Upper lobe of right lung (tissue), 1 donor: ENCODE measurements around the gene CAMTA1. TPM values are rescaled to one million over a fixed set of nuclear protein-coding genes. Genes with fewer than 3 reads are reported as not detected.

ENCODE experiments used
- ATAC-seq: fragments of 200-7000 bp; cut with Tn5 transposase; one replicate; pipeline ENCODE4 v1.9.1; 2020; ENCODE audit warnings: mild to moderate bottlenecking, moderate library complexity
- DNase-seq: peaks from one replicate; pipeline ENCODE4 v3.0.0-alpha.2; 2020
- H3K27ac ChIP-seq: fragments of 200-600 bp; one replicate; pipeline ENCODE4 v1.8.0; 2022
- H3K27me3 ChIP-seq: fragments of 200-600 bp; one replicate; pipeline ENCODE4 v1.8.0; 2022; ENCODE audit warnings: mild to moderate bottlenecking
- H3K36me3 ChIP-seq: fragments of 200-600 bp; one replicate; pipeline ENCODE4 v1.8.0; 2022
- H3K4me1 ChIP-seq: fragments of 200-600 bp; one replicate; pipeline ENCODE4 v1.8.0; 2022
- H3K4me3 ChIP-seq: fragments of 200-600 bp; one replicate; pipeline ENCODE4 v1.8.0; 2022; ENCODE audit warnings: mild to moderate bottlenecking
- H3K9me3 ChIP-seq: fragments of 200-600 bp; one replicate; pipeline ENCODE4 v1.8.0; 2022
- intact Hi-C: fragments of 100-400 bp; cut with DNase I; formaldehyde crosslinking; loops from one replicate; pipeline ENCODE4 v1.11.0; 2022
- total RNA-seq: library from RNA; stranded (reverse); fragmentation: NEBNext Ultra II Directional; extraction: Animal tissue kit (Norgen Biotek cat#: 25700); gene quantifications from one replicate; pipeline ENCODE4 v1.2.1, GENCODE V29; 2021
- TF ChIP-seq, protein P1 (sequence below): fragments of 200-600 bp; IDR thresholded peaks from one replicate; pipeline ENCODE4 v1.8.0; 2022; ENCODE audit warnings: antibody characterized with exemption
- donor health status: DM: no; HTN: yes; CAD: no; lungs with severe emphysema.

The CAMTA1 gene
- total RNA-seq, 1 donor from 2014 or later, result 63.4 TPM

DNA sequence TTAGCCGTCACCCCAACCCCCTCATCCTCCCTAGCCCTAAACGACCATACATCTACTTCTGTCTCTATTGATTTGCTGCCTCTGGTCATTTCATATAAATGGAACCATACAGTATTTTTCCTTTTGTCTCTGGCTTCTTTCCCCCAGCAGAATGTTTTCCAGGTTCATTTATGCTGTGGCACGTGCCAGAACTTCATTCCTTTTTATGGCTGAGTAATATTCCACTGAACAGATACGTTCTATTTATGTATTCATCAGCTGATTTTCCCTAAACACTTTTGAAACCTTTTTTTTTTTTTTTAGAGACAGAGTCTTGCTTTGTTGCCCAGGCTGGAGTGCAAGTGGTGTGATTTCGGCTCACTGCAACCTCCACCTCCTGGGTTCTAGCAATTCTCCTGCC is 181.1 kb downstream of the CAMTA1 start:
- Histone ChIP-seq H3K27ac (no peak overlapping the region), H3K4me1 (peaks cover 6% of the 10 kb centered on the region), H3K4me3 (no peak overlapping the region), H3K36me3 (no peaks in the 10 kb centered on the region), H3K27me3 (peaks cover 40% of the 10 kb centered on the region), H3K9me3 (no peaks in the 10 kb centered on the region)
- DNase-seq (no peak), ATAC-seq (no peak)
- intact Hi-C loops, result no loop called here
- TF ChIP-seq, protein P1, sequence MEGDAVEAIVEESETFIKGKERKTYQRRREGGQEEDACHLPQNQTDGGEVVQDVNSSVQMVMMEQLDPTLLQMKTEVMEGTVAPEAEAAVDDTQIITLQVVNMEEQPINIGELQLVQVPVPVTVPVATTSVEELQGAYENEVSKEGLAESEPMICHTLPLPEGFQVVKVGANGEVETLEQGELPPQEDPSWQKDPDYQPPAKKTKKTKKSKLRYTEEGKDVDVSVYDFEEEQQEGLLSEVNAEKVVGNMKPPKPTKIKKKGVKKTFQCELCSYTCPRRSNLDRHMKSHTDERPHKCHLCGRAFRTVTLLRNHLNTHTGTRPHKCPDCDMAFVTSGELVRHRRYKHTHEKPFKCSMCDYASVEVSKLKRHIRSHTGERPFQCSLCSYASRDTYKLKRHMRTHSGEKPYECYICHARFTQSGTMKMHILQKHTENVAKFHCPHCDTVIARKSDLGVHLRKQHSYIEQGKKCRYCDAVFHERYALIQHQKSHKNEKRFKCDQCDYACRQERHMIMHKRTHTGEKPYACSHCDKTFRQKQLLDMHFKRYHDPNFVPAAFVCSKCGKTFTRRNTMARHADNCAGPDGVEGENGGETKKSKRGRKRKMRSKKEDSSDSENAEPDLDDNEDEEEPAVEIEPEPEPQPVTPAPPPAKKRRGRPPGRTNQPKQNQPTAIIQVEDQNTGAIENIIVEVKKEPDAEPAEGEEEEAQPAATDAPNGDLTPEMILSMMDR, result no peak

DNA sequence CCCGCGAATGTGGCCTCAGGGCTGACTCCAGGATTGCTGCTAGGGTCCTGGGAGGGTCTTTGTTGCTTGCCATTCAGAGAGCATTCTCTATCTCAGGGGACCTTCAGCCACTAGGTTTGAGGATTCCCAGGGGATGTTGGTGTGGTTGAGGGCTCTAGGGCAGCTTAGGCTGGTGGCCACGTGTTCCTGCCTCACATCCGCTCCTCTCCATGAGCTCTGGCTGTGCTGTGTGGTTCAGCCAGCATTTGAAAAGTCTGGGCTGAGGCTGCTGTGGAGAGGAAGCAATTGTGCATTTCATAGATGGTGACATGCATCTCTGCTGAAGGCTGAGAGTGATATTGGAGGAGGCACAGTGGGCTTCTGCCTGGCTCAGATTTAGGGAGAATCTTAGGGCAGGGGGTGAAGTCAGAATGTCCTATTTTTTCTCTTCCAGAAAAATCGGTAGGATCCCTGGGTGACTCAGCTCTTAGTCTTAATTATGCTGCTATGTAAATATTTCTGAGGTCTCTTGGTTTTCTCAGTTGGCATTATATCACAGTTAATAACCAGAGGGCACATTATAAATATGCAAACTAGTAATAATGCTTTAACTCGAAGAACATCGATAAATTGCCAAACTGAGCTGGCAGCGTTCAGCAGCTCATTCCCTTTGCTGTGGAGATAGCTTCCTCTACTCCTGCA is 182.3 kb downstream of the CAMTA1 start:
- no peaks in the 10 kb centered on the region for H3K9me3 ChIP-seq
- H3K4me3 ChIP-seq, result no peak overlapping the region
- H3K27ac ChIP-seq, result no peak overlapping the region
- intact Hi-C loops, result no loop called here
- peaks cover 6% of the 10 kb centered on the region for H3K4me1 ChIP-seq
- no peak for ATAC-seq
- TF ChIP-seq, protein P1, result no peak
- no peak for DNase-seq
- H3K27me3 ChIP-seq, result peaks cover 40% of the 10 kb centered on the region
- H3K36me3 ChIP-seq, result no peaks in the 10 kb centered on the region

DNA sequence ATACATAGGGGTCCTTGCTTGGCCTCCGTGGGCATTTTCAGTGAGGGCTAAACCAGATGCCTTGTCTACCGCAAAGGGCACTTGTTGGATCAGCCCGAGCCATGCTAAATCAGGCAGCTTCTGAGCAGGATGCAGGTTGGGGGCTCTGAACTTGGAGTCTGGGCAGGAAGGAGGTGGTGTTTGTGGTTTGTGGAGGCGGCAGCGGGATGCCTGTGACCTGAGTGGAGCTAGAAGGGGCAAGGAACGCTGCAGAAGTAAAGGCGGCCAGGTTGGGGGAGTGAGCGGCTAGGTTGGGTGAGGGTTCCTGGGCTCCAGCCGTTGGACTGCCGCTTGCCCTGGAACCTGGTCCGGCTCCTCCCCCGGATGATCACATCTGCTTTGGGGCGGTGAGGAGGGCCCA is 183.9 kb downstream of the CAMTA1 start:
- Histone ChIP-seq H3K4me3 (no peak overlapping the region), H3K4me1 (no peaks in the 10 kb centered on the region), H3K27ac (no peak overlapping the region), H3K27me3 (peaks cover 28% of the 10 kb centered on the region), H3K9me3 (no peaks in the 10 kb centered on the region), H3K36me3 (no peaks in the 10 kb centered on the region)
- no peak for DNase-seq
- TF ChIP-seq, protein P1, result no peak
- ATAC-seq, result no peak
- intact Hi-C loops, result no loop called here

DNA sequence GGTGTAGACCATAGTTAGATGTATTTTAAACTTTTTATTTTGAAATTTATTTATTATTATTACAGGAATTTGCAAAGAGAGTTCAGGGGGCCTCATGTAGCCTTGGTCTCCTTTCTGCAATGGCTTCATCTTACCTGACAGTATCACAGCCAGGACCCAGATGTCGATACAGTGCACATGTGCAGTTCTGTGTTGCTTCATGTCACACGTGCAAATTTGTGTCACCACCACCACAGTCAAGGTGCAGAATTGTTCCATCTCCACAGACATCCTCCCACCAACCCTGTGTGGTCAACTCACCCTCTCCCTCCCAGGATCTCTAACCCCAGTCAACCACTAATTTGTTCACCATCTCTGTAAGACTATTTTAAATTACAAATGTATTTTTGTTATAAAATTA is 184.5 kb downstream of the CAMTA1 start:
- intact Hi-C loops, result no loop called here

DNA sequence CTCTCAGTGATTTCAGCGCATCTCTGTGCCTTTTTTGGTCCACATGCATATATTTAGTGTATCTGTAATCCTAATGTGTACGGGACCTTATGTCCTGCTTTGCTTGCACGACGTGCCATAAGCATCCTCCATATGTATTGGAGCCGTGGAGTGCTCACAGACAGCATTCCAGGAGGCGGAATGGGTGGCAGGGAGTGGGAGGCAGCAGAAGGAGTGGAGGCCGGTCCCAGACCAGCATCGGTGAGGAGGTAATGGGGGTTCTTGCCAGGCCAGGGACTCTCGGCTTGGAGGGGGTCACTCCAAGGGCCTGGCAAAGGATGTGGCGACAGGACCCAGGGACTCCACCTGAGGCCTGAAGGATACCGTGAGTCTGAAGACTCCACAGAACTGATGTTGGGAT is 185.0 kb downstream of the CAMTA1 start:
- intact Hi-C loops, result no loop called here
- DNase-seq (no peak), ATAC-seq (no peak)
- no peaks in the 10 kb centered on the region for H3K4me1 ChIP-seq
- peaks cover 19% of the 10 kb centered on the region for H3K27me3 ChIP-seq
- H3K36me3 ChIP-seq, result no peaks in the 10 kb centered on the region
- H3K9me3 ChIP-seq, result no peaks in the 10 kb centered on the region
- TF ChIP-seq, protein P1, result no peak
- no peak overlapping the region for H3K27ac ChIP-seq
- H3K4me3 ChIP-seq, result no peak overlapping the region

More for the DNA sequence above, 184.5 kb downstream of the CAMTA1 start:
- Histone ChIP-seq H3K4me1 (no peaks in the 10 kb centered on the region), H3K36me3 (no peaks in the 10 kb centered on the region), H3K27me3 (peaks cover 22% of the 10 kb centered on the region), H3K27ac (no peak overlapping the region), H3K4me3 (no peak overlapping the region), H3K9me3 (no peaks in the 10 kb centered on the region)
- DNase-seq (no peak), ATAC-seq (no peak)
- TF ChIP-seq, protein P1, result no peak

DNA sequence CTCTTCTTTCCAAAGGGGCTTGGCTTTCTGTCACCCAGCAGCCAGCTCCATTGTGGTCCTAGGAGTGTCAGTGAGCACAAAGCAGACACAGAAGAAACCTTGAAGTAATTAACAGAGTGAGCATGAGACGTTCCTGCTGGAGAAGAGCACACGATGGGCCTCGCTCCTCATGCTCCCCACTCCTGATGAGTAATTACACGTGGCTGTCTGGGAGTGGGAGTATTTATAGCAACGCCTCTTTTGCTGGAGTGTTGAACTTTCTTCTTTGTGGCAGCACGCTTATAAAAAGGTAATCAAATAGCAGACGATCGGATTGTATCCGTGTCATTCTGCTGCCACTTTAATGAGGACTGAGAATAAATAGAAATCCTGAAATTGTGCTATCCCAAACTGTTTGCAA is 185.8 kb downstream of the CAMTA1 start:
- no peak for ATAC-seq
- no peak for DNase-seq
- H3K27ac ChIP-seq, result no peak overlapping the region
- TF ChIP-seq, protein P1, result no peak
- H3K27me3 ChIP-seq, result peaks cover 19% of the 10 kb centered on the region
- no peak overlapping the region for H3K4me3 ChIP-seq
- H3K36me3 ChIP-seq, result no peaks in the 10 kb centered on the region
- intact Hi-C loops, result no loop called here
- H3K9me3 ChIP-seq, result no peaks in the 10 kb centered on the region
- H3K4me1 ChIP-seq, result no peaks in the 10 kb centered on the region
